ENCODE data around the gene PECR. TPM values are rescaled to one million over a fixed set of nuclear protein-coding genes. Genes with fewer than 3 reads are reported as not detected.

PECR gene
- total and polyA plus RNA-seq, 7 experiments from 2014 or later: 15.7 to 34.4 (median 23.4) TPM

DNA sequence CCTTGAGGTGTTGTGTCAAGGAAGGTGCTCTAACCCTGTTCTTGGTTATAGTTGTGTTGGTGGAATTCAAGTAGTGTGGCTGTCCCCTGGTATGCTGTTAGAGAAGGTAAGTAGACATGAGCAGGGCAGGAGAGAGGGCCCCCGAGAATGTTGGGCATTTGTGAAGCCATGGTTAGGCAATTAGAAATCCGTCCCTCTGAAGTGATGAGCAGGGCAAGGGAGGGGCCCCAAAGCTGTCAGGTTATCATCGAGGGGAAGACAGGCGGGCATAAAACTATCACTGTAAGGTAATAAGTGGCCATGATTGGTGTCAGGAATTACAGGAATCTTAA is 32.7 kb upstream of the PECR start:
- peaks cover 14 to 67% (median 50%) of the 10 kb centered on the region in 5 donors for H3K36me3 Mint-ChIP-seq

GRCh38 chr2:216113572-216113971 is 32.0 kb upstream of the PECR start:
- peak overlapping the region in 4 of 10 donors; percentile 12 to 36 (median 20) for H3K4me3 Mint-ChIP-seq

More for the DNA sequence above, 32.7 kb upstream of the PECR start:
- H3K27me3 ChIP-seq (ENCODE audit: control insufficient read depth in 2 of 2, insufficient read depth in 2 of 2, low read length in 2 of 2): no peaks in the 10 kb centered on the region
- peaks cover 21 to 69% (median 31%) of the 10 kb centered on the region in 3 experiments for H3K36me3 ChIP-seq (ENCODE audit: control insufficient read depth in 2 of 3, insufficient read depth in 3 of 3, low read length in 3 of 3)
- ChIA-PET CTCF (interaction anchor here (0.8 to 1.7 kb wide), 5 partner anchors 21 to 98 kb away, joined by 3 to 6 read pairs (median 4); no protein-coding TSS in a partner anchor), POLR2A (interaction anchor here (1.1 to 8.9 kb wide), 3 partner anchors 25 to 57 kb away, joined by 4 to 166 read pairs (median 4); partner anchors contain the start of genes PECR and TMEM169)
- H3K4me1 ChIP-seq (ENCODE audit: control insufficient read depth in 2 of 2, insufficient read depth in 2 of 2, low read length in 2 of 2): peaks cover 39 to 52% of the 10 kb centered on the region in 2 donors
- Mint-ChIP-seq H3K4me1 (peaks cover 48 to 97% (median 91%) of the 10 kb centered on the region in 7 donors), H3K9me3 (peaks cover 0 to 5% (median 0%) of the 10 kb centered on the region in 11 donors), H3K4me3 (peak overlapping the region; percentile 88 to 99 (median 94)), H3K27me3 (peaks cover 0 to 2% (median 0%) of the 10 kb centered on the region in 5 donors), H3K27ac (peak overlapping the region; percentile 89 to 99 (median 97))
- no peaks in the 10 kb centered on the region for H3K9me3 ChIP-seq (ENCODE audit: control insufficient read depth in 2 of 3, low read length in 3 of 3)
- no peak for DNase-seq
- peak overlapping the region; percentile 62 for H3K27ac ChIP-seq (ENCODE audit: low read depth, low read length)
- no peak for ATAC-seq
- H3K4me3 ChIP-seq (ENCODE audit: low read length): no peak overlapping the region
- intact Hi-C loops (cut with micrococcal nuclease): loop anchor here (1.0 to 5.0 kb wide), 7 partner anchors 30 to 1306 kb away; partner anchors contain the start of genes SMARCAL1 (in 2 of the 2), ATIC (in 1 of the 2) and BARD1 (in 1 of the 2)

GRCh38 chr2:216112926-216113325 is 31.3 kb upstream of the PECR start:
- Mint-ChIP-seq H3K4me1 (peaks cover 47 to 94% (median 81%) of the 10 kb centered on the region in 7 donors), H3K4me3 (peak overlapping the region in 4 of 10 donors; percentile 12 to 36 (median 21)), H3K36me3 (peaks cover 9 to 68% (median 41%) of the 10 kb centered on the region in 5 donors), H3K9me3 (peaks cover 0 to 11% (median 0%) of the 10 kb centered on the region in 11 donors), H3K27ac (peak overlapping the region in 8 of 9 donors; percentile 1 to 100 (median 82)), H3K27me3 (peaks cover 0 to 6% (median 0%) of the 10 kb centered on the region in 5 donors)
- Histone ChIP-seq H3K4me1 (ENCODE audit: control insufficient read depth in 2 of 2, insufficient read depth in 2 of 2, low read length in 2 of 2) (peaks cover 39 to 48% of the 10 kb centered on the region in 2 donors), H3K27ac (ENCODE audit: low read depth, low read length) (peak overlapping the region; percentile 35), H3K4me3 (ENCODE audit: low read length) (no peak overlapping the region), H3K9me3 (ENCODE audit: control insufficient read depth in 2 of 3, low read length in 3 of 3) (no peaks in the 10 kb centered on the region), H3K27me3 (ENCODE audit: control insufficient read depth in 2 of 2, insufficient read depth in 2 of 2, low read length in 2 of 2) (no peaks in the 10 kb centered on the region), H3K36me3 (ENCODE audit: control insufficient read depth in 2 of 3, insufficient read depth in 3 of 3, low read length in 3 of 3) (peaks cover 19 to 57% (median 25%) of the 10 kb centered on the region in 3 experiments)
- intact Hi-C loops (cut with micrococcal nuclease): loop anchor here in 1 of 2 donors (5.0 kb wide), 1 partner anchor 801 kb away; the partner anchor contains the start of gene ATIC
- POLR2A ChIA-PET: interaction anchor here (0.9 to 8.9 kb wide), 2 partner anchors 30 to 55 kb away, joined by 3 to 166 read pairs; partner anchors contain the start of genes PECR and TMEM169
- ATAC-seq (no peak), DNase-seq (no peak)
- CTCF ChIA-PET: interaction anchor here (1.2 to 2.0 kb wide), 3 partner anchors 46 to 79 kb away, joined by 3 to 7 read pairs (median 4); no protein-coding TSS in a partner anchor

More at GRCh38 chr2:216113572-216113971, 32.0 kb upstream of the PECR start:
- H3K27ac Mint-ChIP-seq: peak overlapping the region; percentile 1 to 100 (median 96)
- H3K27me3 Mint-ChIP-seq: peaks cover 0 to 6% (median 0%) of the 10 kb centered on the region in 5 donors
- no peak overlapping the region for H3K4me3 ChIP-seq (ENCODE audit: low read length)
- H3K4me1 Mint-ChIP-seq: peaks cover 48 to 97% (median 87%) of the 10 kb centered on the region in 7 donors
- intact Hi-C loops (cut with micrococcal nuclease): loop anchor here in 1 of 2 donors (5.0 kb wide), 1 partner anchor 801 kb away; the partner anchor contains the start of gene ATIC
- DNase-seq (no peak), ATAC-seq (no peak)
- H3K9me3 ChIP-seq (ENCODE audit: control insufficient read depth in 2 of 3, low read length in 3 of 3): no peaks in the 10 kb centered on the region
- peak overlapping the region; percentile 62 for H3K27ac ChIP-seq (ENCODE audit: low read depth, low read length)
- H3K36me3 Mint-ChIP-seq: peaks cover 12 to 68% (median 46%) of the 10 kb centered on the region in 5 donors
- peaks cover 21 to 63% (median 25%) of the 10 kb centered on the region in 3 experiments for H3K36me3 ChIP-seq (ENCODE audit: control insufficient read depth in 2 of 3, insufficient read depth in 3 of 3, low read length in 3 of 3)
- H3K9me3 Mint-ChIP-seq: peaks cover 0 to 11% (median 0%) of the 10 kb centered on the region in 11 donors
- POLR2A ChIA-PET: interaction anchor here (0.6 to 8.9 kb wide), 4 partner anchors 12 to 55 kb away, joined by 3 to 166 read pairs (median 4); partner anchors contain the start of genes PECR and TMEM169
- CTCF ChIA-PET: interaction anchor here (0.6 to 2.0 kb wide), 7 partner anchors 11 to 79 kb away, joined by 3 to 7 read pairs (median 4); no protein-coding TSS in a partner anchor
- H3K27me3 ChIP-seq (ENCODE audit: control insufficient read depth in 2 of 2, insufficient read depth in 2 of 2, low read length in 2 of 2): no peaks in the 10 kb centered on the region
- peaks cover 39 to 45% of the 10 kb centered on the region in 2 donors for H3K4me1 ChIP-seq (ENCODE audit: control insufficient read depth in 2 of 2, insufficient read depth in 2 of 2, low read length in 2 of 2)

DNA sequence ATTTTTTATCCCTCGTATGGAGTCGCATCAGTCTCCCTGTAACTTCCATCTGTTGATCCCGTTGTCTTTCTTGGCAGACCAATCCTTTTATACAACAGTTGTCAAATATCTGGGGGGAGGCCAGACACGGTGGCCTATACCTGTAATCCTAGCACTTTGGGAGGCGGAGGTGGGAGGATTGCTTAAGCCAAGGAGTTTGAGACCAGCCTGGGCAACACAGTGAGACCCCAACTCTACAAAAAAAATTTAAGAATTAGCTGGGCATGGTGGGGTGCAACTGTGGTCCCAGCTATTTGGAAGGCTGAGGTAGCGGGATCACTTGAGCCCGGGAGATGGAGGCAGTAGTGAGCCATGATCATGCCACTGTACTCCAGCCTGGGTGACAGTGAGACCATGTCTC is 29.5 kb upstream of the PECR start:
- Histone ChIP-seq H3K4me3 (ENCODE audit: low read length) (no peak overlapping the region), H3K27me3 (ENCODE audit: control insufficient read depth in 2 of 2, insufficient read depth in 2 of 2, low read length in 2 of 2) (no peaks in the 10 kb centered on the region), H3K36me3 (ENCODE audit: control insufficient read depth in 2 of 3, insufficient read depth in 3 of 3, low read length in 3 of 3) (peaks cover 8 to 39% (median 9%) of the 10 kb centered on the region in 3 experiments), H3K4me1 (ENCODE audit: control insufficient read depth in 2 of 2, insufficient read depth in 2 of 2, low read length in 2 of 2) (peaks cover 33 to 41% of the 10 kb centered on the region in 2 donors), H3K9me3 (ENCODE audit: control insufficient read depth in 2 of 3, low read length in 3 of 3) (no peaks in the 10 kb centered on the region), H3K27ac (ENCODE audit: low read depth, low read length) (peak overlapping the region; percentile 95)
- intact Hi-C loops (cut with micrococcal nuclease): loop anchor here in 1 of 2 donors (5.0 kb wide), 1 partner anchor 799 kb away; the partner anchor contains the start of gene ATIC
- Mint-ChIP-seq H3K9me3 (peaks cover 0 to 11% (median 0%) of the 10 kb centered on the region in 11 donors), H3K4me1 (peaks cover 32 to 75% (median 65%) of the 10 kb centered on the region in 7 donors), H3K27ac (peak overlapping the region; percentile 35 to 100 (median 100)), H3K27me3 (peaks cover 0 to 6% (median 0%) of the 10 kb centered on the region in 5 donors), H3K4me3 (peak overlapping the region; percentile 45 to 100 (median 100)), H3K36me3 (peaks cover 5 to 53% (median 29%) of the 10 kb centered on the region in 5 donors)
- no peak for DNase-seq
- ATAC-seq: no peak
- POLR2A ChIA-PET: interaction anchor here (0.7 to 8.9 kb wide), 6 partner anchors 9 to 1430 kb away, joined by 3 to 166 read pairs (median 10); partner anchors contain the start of genes PECR and TMEM169
- CTCF ChIA-PET: interaction anchor here (0.6 to 3.8 kb wide), 4 partner anchors 19 to 400 kb away, joined by 3 to 14 read pairs (median 4); no protein-coding TSS in a partner anchor

GRCh38 chr2:216110620-216111019 is 29.0 kb upstream of the PECR start:
- Mint-ChIP-seq H3K4me1 (peaks cover 31 to 70% (median 62%) of the 10 kb centered on the region in 7 donors), H3K36me3 (peaks cover 5 to 51% (median 28%) of the 10 kb centered on the region in 5 donors), H3K4me3 (peak overlapping the region; percentile 96 to 100 (median 100)), H3K9me3 (peaks cover 0 to 11% (median 0%) of the 10 kb centered on the region in 11 donors), H3K27ac (peak overlapping the region; percentile 97 to 100 (median 100)), H3K27me3 (peaks cover 0 to 6% (median 0%) of the 10 kb centered on the region in 5 donors)
- CTCF ChIA-PET: interaction anchor here (0.9 to 3.8 kb wide), 5 partner anchors 19 to 47 kb away, joined by 3 to 14 read pairs (median 4); partner anchors contain the start of genes PECR and TMEM169
- Histone ChIP-seq H3K27ac (ENCODE audit: low read depth, low read length) (peak overlapping the region; percentile 95), H3K36me3 (ENCODE audit: control insufficient read depth in 2 of 3, insufficient read depth in 3 of 3, low read length in 3 of 3) (peaks cover 8 to 37% (median 8%) of the 10 kb centered on the region in 3 experiments), H3K27me3 (ENCODE audit: control insufficient read depth in 2 of 2, insufficient read depth in 2 of 2, low read length in 2 of 2) (no peaks in the 10 kb centered on the region), H3K4me1 (ENCODE audit: control insufficient read depth in 2 of 2, insufficient read depth in 2 of 2, low read length in 2 of 2) (peaks cover 33 to 39% of the 10 kb centered on the region in 2 donors), H3K4me3 (ENCODE audit: low read length) (peak overlapping the region; percentile 96), H3K9me3 (ENCODE audit: control insufficient read depth in 2 of 3, low read length in 3 of 3) (no peaks in the 10 kb centered on the region)
- POLR2A ChIA-PET: interaction anchor here (0.9 to 8.9 kb wide), 6 partner anchors 10 to 69 kb away, joined by 3 to 166 read pairs (median 14); partner anchors contain the start of genes PECR and TMEM169
- intact Hi-C loops (cut with micrococcal nuclease): loop anchor here (1.0 to 5.0 kb wide), 5 partner anchors 10 to 798 kb away; partner anchors contain the start of gene ATIC (in 1 of the 2)
- DNase-seq: no peak
- ATAC-seq: no peak

Measured in naive thymus-derived CD4-positive, alpha-beta T cell (primary cell).